Measurements from ENCODE around the gene EIPR1.
A peak's percentile ranks its signal among the peaks of the same experiment; 100 is the strongest.

The EIPR1 gene

GRCh38 chr2:3377612-3378432, at the start of gene EIPR1:
EIPR1 (minus strand) TSS chr2:3377818; CDS start chr2:3377689, 129 bp downstream.
- peak; percentile 92 for DNase-seq (ENCODE audit: extremely low read depth in 1 of 2, low read depth in 1 of 2)

- DNase-seq (ENCODE audit: extremely low read depth in 1 of 2, low read depth in 1 of 2), result no peak
Observed at GRCh38 chr2:3427272-3427671, 49.7 kb upstream of the EIPR1 start.

GRCh38 chr2:3426615-3427014, 49.0 kb upstream of the EIPR1 start:
- DNase-seq (ENCODE audit: extremely low read depth in 1 of 2, low read depth in 1 of 2), result no peak

- DNase-seq (ENCODE audit: extremely low read depth in 1 of 2, low read depth in 1 of 2), result no peak
Observed at GRCh38 chr2:3424171-3424795, 46.7 kb upstream of the EIPR1 start.

GRCh38 chr2:3423492-3424170, 46.0 kb upstream of the EIPR1 start:
- peak; percentile 46 to 57 for DNase-seq (ENCODE audit: extremely low read depth in 1 of 2, low read depth in 1 of 2)

GRCh38 chr2:3422161-3422779, 44.7 kb upstream of the EIPR1 start:
- DNase-seq (ENCODE audit: extremely low read depth in 1 of 2, low read depth in 1 of 2), result no peak

GRCh38 chr2:3421580-3421979, 44.0 kb upstream of the EIPR1 start:
- no peak for DNase-seq (ENCODE audit: extremely low read depth in 1 of 2, low read depth in 1 of 2)

- no peak for DNase-seq (ENCODE audit: extremely low read depth in 1 of 2, low read depth in 1 of 2)
Observed at GRCh38 chr2:3420769-3421397, 43.3 kb upstream of the EIPR1 start.

GRCh38 chr2:3420076-3420768, 42.6 kb upstream of the EIPR1 start:
- DNase-seq (ENCODE audit: extremely low read depth in 1 of 2, low read depth in 1 of 2), result no peak

GRCh38 chr2:3418766-3419404, 41.3 kb upstream of the EIPR1 start:
- DNase-seq (ENCODE audit: extremely low read depth in 1 of 2, low read depth in 1 of 2), result no peak

- DNase-seq (ENCODE audit: extremely low read depth in 1 of 2, low read depth in 1 of 2), result no peak
Observed at GRCh38 chr2:3414133-3414860, 36.7 kb upstream of the EIPR1 start.

- no peak for DNase-seq (ENCODE audit: extremely low read depth in 1 of 2, low read depth in 1 of 2)
Observed at GRCh38 chr2:3413697-3414096, 36.1 kb upstream of the EIPR1 start.

- DNase-seq (ENCODE audit: extremely low read depth in 1 of 2, low read depth in 1 of 2), result no peak
Observed at GRCh38 chr2:3411103-3411502, 33.5 kb upstream of the EIPR1 start.

- DNase-seq (ENCODE audit: extremely low read depth in 1 of 2, low read depth in 1 of 2), result no peak
Observed at GRCh38 chr2:3409627-3410170, 32.1 kb upstream of the EIPR1 start.

GRCh38 chr2:3408781-3409180, 31.2 kb upstream of the EIPR1 start:
- DNase-seq (ENCODE audit: extremely low read depth in 1 of 2, low read depth in 1 of 2), result no peak

- no peak for DNase-seq (ENCODE audit: extremely low read depth in 1 of 2, low read depth in 1 of 2)
Observed at GRCh38 chr2:3406501-3406900, 28.9 kb upstream of the EIPR1 start.

GRCh38 chr2:3405876-3406275, 28.3 kb upstream of the EIPR1 start:
- DNase-seq (ENCODE audit: extremely low read depth in 1 of 2, low read depth in 1 of 2), result no peak

GRCh38 chr2:3405307-3405706, 27.7 kb upstream of the EIPR1 start:
- DNase-seq (ENCODE audit: extremely low read depth in 1 of 2, low read depth in 1 of 2), result no peak

- no peak for DNase-seq (ENCODE audit: extremely low read depth in 1 of 2, low read depth in 1 of 2)
Observed at GRCh38 chr2:3404349-3404894, 26.8 kb upstream of the EIPR1 start.
